Fibroblast of villous mesenchyme (primary cell): ENCODE data around the gene VRK1. TPM values are rescaled to one million over a fixed set of nuclear protein-coding genes. Genes with fewer than 3 reads are reported as not detected.
A peak's percentile ranks its signal among the peaks of the same experiment; 100 is the strongest.
"Not testable (repeated sequence)": the region's sequence is repeated elsewhere in the genome, so short reads cannot be mapped to it uniquely, and the experiment has no call there.

ENCODE experiments used
- DNase-seq: peaks from one replicate; pipeline ENCODE4 v3.0.0-alpha.2; 2010; ENCODE audit warnings: low read depth
- H3K4me3 ChIP-seq: 2 replicates; pipeline ENCODE4 v1.5.1; 2011; ENCODE audit warnings: low read depth, mild to moderate bottlenecking, low read length
- CTCF ChIP-seq: IDR thresholded peaks from 2 replicates; pipeline ENCODE4 v1.5.1; 2012; ENCODE audit warnings: low read depth, mild to moderate bottlenecking, low read length; ENCODE audit not compliant: insufficient read depth
- total RNA-seq: library from RNA; depleted of rRNA; stranded (reverse); fragments of >200 nt; gene quantifications from 2 replicates; pipeline ENCODE4 v1.2.3, GENCODE V29; 2012

VRK1 gene
- total RNA-seq, 1 donor = 47.1 TPM

- no peak for TF ChIP-seq CTCF
- no peak overlapping the region for H3K4me3 ChIP-seq
- DNase-seq = no peak
Observed at GRCh38 chr14:96754162-96754844, 42.9 kb upstream of the VRK1 start.

GRCh38 chr14:96754845-96755184, 42.4 kb upstream of the VRK1 start:
- no peak for TF ChIP-seq CTCF
- no peak for DNase-seq
- H3K4me3 ChIP-seq = no peak overlapping the region

- no peak for TF ChIP-seq CTCF
- no peak for DNase-seq
- no peak overlapping the region for H3K4me3 ChIP-seq
Observed at GRCh38 chr14:96756745-96757144, 40.4 kb upstream of the VRK1 start.

GRCh38 chr14:96757456-96757855, 39.7 kb upstream of the VRK1 start:
- DNase-seq = no peak
- no peak overlapping the region for H3K4me3 ChIP-seq
- no peak for TF ChIP-seq CTCF

GRCh38 chr14:96761066-96761465, 36.1 kb upstream of the VRK1 start:
- TF ChIP-seq CTCF = no peak
- DNase-seq = no peak

GRCh38 chr14:96762650-96763049, 34.5 kb upstream of the VRK1 start:
- peak; percentile 58 for DNase-seq
- TF ChIP-seq CTCF = no peak
- no peak overlapping the region for H3K4me3 ChIP-seq

More at GRCh38 chr14:96761066-96761465, 36.1 kb upstream of the VRK1 start:
- no peak overlapping the region for H3K4me3 ChIP-seq

GRCh38 chr14:96764012-96764411, 33.2 kb upstream of the VRK1 start:
- no peak for DNase-seq

GRCh38 chr14:96765205-96765604, 32.0 kb upstream of the VRK1 start:
- DNase-seq, H3K4me3 ChIP-seq: not testable (repeated sequence)

More at GRCh38 chr14:96764012-96764411, 33.2 kb upstream of the VRK1 start:
- TF ChIP-seq CTCF = no peak
- no peak overlapping the region for H3K4me3 ChIP-seq
